Measurements from ENCODE around the gene HAAO.

HAAO gene

DNA sequence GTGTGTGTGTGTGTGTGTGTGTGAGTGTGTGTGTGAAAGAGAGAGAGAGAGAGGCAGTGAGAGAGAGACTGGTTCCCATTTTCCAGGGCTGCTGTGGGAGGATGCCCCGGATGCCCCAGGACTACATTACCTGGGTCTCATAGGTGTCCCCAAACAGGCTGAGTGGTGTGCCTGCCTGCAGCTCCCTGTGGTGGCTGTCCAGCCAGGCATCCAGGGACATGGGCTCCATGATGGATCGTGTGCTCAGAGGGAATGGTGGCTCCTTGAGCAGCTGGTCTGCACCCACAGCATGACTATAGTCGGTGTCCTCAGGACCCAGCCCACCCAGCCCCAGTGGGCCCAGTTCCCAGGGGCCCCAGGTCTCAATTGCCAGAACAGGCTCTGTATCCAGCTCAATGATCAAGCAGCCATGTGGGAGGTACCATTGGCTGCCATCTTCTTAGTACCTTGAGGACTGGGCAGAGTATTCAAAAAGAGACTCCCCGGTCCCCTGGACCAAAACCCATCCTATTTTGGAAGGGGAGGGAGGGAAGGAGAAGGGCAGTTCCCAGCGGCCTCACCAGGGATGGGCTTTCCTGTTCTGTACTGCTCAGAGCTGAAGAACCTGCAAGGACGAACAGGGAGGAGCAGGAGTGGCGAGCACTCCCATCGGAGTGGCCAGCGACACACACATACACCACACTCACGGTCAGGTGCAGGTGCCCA, 22.6 kb downstream of the HAAO start:
- no peak for DNase-seq (ENCODE audit: low read depth in 2 of 3, low spot score in 1 of 3)

- DNase-seq (ENCODE audit: low read depth in 2 of 3, low spot score in 1 of 3) = no peak
Measured at GRCh38 chr2:42768706-42769256, 23.6 kb downstream of the HAAO start.

DNA sequence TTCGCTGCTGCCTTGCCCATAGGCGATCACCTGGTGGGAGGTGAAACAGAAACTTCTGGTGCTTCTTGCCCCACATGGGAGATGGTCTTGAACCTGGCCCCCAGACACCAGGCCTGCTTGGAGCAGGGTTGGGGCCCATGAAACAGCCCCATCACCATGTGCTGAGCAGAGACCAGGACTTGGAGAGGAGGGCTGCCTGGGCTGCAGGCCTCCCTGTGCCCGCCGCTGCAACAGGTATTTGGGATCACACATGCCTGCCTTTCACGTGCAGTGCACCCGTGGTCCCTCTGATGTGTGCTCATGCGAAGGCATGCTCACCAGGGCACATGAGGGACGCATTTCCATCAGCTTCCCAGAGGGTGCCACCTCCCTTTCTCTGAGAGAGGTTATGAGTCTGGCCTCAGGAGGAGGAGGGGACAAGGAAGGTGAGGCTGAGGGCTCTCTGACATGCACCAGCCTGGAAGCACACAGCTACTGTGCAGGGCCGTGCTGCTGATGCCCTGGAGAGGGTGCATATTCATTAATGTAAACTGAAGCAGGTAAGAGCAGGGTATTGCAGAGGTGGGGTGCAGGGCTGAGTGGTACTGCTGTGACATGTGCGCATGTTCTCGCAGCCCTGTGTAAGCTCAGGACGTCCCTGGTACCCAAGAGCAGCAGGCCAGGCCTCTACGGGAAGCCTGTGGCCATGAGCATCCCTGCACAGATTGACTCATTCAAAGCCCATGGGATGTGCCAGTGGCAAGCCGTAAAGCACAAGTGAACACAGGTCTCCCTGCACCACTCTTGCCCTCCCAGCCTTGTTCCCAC, 24.3 kb downstream of the HAAO start:
- DNase-seq (ENCODE audit: low read depth in 2 of 3, low spot score in 1 of 3) = no peak

- no peak for DNase-seq (ENCODE audit: low read depth in 2 of 3, low spot score in 1 of 3)
Measured at GRCh38 chr2:42767080-42767898, 25.1 kb downstream of the HAAO start.

DNA sequence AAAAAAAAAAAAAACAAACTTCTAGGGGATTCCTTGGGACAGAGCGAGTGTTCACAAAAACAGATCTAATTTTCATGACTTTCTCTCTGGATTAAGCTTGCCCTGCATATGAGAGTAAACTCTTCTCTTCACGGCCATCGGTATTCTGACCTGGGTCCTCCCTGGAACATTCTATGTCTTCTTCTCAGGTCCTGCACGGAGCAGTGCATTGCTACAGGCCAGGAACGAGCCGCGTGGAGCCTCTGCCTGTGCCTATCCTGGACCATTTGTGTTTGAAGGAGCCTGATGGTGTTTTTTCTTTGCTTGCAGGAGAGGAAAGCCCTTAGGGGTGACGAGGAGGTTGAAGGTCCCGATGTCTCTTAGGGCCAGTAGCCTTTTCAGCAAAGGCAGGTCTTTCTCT, 26.7 kb downstream of the HAAO start:
- DNase-seq (ENCODE audit: low read depth in 2 of 3, low spot score in 1 of 3) = no peak

DNA sequence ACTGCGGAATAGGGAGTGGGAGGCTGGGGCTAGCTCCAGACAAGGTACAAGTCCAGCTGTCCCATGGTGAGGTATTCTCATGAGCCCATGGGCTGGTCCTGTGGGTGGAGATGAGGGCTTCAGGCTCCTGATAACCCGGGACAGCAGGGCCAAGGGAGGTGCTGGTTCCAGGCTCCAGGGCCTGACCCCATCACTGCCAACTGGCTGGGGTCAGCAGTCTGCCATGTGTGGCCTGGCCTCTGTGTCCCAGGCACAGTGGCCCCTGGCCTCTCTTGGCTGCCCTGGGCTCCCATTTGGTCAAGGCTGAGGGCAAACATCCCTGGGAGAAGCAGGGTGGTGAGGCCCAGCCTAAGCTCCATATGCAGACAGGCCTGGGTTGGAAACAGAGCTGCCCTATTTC, 27.5 kb downstream of the HAAO start:
- no peak for DNase-seq (ENCODE audit: low read depth in 2 of 3, low spot score in 1 of 3)

DNA sequence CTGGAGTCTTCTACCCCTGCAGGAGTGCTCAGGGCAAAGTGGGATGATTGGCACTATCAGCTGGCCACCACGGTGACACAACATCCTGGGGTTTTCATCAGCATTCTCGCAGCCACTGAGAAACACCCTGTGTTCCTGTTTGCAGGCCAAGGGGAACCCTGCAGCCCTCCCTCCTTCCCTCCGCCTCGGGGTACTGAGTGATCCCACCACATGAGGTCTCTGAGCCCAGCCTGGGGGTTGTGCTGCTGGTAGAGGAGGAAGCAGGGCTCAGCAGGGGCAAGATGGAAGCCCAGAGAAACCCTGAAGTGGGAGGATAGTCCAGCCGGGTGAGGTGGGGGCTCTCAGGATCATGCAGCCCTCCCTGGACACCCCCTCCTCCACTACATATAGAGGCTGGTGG, 28.3 kb downstream of the HAAO start, which contains the start of gene OXER1:
Gene OXER1, minus strand, starts transcription at position 40 of the 400 bp plus-strand sequence. CDS start 73 bp downstream, outside the sequence.
- DNase-seq (ENCODE audit: low read depth in 2 of 3, low spot score in 1 of 3) = no peak

DNA sequence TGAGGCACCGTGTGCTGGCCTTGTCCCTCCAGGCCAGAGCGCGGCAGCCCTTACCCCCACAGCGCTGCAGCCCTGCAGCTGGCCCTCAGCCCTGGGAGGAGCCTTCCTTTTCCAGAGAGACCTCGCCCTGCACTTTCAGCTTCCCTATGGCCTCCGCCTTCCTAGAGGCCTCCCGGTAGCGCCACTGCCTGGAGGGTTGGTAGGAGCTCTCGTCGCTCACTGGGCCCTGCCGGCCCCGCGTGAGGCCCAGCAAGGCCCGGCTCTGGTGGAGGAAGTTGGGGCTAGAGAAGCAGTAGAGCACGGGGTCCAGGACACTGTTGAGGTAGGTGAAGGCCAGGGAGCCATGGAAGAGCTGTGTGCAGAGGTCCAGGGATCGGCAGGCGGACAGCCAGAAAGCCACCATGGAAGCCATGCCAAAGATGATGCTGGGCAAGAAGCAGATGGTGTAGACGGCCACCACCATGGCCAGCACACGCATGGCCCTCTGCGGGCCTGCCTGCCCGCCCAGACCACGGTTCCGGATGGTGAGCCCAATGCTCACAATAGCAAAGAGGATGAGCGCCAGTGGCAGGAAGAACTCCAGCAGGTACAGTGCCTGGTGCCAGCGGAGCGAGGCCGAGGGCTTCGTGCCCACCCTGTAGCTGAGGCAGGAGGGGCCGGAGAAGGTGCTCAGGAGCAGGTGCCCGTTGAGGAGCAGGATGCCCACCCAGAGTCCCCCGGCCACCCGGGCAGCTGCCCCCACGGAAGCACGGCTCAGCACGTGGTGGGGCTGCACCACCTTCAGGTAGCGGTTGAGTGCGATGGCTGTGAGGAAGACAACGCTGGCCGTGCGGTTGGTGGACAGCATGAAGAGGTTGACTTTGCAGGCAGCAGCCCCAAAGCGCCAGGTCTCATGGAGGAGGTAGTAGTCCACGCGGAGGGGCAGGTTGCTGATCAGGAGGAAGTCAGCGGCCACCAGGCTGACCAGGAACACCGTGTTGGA, 29.3 kb downstream of the HAAO start:
- DNase-seq (ENCODE audit: low read depth in 2 of 3, low spot score in 1 of 3) = no peak

DNA sequence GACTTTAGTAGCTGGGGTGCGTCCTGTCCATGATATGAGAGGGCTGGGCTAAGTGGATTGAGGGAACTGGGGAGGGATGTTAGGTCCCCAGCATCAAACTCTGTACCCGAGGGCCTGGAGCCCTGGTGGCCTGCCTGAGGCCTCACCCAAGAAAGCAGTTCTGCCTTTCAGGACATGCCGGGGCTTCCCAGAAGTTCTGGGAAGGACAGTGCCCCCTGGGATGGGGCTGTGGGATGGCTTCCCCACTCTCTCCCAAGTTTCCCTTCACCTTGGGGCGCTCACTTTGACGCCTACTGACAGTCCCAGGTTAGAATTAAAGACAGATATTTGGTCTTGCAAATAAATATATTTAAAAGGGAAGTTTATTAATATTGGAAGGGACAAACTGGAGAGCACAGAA, 30.2 kb downstream of the HAAO start:
- DNase-seq (ENCODE audit: low read depth in 2 of 3, low spot score in 1 of 3) = no peak

- no peak for DNase-seq (ENCODE audit: low read depth in 2 of 3, low spot score in 1 of 3)
Measured at GRCh38 chr2:42761554-42761953, 30.8 kb downstream of the HAAO start.

DNA sequence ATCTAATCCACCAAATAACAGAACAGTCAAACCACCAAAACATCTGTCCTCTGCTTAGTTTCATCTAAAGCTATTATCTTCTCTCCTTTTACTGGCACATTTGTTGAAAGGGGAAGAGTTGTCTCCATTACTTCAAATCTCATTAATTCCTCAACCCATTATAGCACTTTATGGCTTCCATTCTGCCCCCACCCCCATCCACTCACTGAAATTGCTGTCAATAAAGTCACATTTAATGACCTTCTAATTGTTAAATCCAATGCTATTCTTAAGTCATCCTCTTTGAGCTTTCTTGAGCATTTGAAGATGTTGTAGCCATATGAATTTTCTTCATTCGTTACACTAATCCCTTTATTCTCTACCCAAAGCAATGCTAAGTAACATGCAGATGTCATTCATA, 33.6 kb downstream of the HAAO start:
- DNase-seq (ENCODE audit: low read depth in 2 of 3, low spot score in 1 of 3) = no peak

DNA sequence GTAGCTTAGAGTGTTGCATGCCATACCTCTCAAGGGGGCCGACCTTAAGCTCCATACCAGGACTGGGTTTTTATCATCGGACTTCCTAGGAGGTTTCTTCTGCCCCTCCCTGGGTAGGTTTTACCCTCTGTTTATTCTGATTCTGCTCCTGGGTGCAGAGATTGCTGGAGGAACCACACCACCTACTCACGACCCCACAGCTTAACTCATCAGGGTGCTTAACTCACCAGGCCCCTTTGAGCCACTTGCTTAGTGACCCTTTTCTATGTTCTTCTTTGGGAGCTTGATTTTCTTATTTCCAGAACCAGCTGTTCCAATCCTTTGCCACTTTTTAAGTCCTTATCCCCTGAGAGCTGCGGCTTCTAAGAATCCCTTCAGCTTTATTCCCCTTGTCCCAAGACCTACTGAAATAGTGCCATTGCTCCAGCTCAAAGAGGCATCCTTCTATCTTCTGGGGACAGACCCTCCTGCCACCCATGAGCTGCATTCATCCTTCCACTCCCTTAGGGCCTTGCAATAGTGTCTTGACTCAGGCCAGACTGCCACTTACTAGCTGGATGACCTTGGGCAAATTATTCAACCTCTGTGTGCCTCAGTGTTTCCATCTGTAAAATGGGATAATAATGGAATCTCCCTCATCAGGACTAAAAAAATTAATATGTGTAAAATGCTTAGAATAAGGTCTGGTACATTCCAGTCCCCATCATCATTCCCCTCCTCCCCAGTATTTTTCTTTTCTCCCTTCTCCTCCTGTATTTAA, 34.2 kb downstream of the HAAO start:
- no peak for DNase-seq (ENCODE audit: low read depth in 2 of 3, low spot score in 1 of 3)

DNA sequence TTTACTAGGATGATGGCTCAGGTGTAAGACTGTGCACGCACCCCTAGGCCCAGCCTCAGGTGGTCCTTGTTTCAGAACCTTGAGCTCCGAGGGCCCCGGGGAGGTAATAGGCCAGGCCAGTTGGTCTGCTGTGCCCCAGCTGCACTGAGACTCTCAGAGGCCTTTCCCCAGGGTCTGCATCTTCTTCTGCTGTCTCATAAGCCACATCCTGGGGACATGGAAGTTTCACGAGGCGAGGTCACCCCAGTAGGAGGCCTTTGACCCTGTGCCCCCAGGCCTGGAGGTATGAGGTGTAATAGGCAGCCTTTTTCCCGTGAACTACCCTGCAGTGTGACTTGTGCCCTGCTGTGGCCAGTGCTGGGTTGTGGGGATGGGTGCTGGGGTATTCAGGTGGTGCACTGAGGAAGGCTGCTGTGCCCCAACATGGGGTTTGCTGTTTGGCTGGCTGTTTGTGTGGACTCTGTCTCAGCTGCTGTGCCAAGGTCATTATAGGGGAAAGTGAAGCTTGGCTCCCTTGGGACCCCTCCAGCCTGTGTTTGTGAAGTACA, 35.3 kb downstream of the HAAO start:
- DNase-seq (ENCODE audit: low read depth in 2 of 3, low spot score in 1 of 3) = no peak

DNA sequence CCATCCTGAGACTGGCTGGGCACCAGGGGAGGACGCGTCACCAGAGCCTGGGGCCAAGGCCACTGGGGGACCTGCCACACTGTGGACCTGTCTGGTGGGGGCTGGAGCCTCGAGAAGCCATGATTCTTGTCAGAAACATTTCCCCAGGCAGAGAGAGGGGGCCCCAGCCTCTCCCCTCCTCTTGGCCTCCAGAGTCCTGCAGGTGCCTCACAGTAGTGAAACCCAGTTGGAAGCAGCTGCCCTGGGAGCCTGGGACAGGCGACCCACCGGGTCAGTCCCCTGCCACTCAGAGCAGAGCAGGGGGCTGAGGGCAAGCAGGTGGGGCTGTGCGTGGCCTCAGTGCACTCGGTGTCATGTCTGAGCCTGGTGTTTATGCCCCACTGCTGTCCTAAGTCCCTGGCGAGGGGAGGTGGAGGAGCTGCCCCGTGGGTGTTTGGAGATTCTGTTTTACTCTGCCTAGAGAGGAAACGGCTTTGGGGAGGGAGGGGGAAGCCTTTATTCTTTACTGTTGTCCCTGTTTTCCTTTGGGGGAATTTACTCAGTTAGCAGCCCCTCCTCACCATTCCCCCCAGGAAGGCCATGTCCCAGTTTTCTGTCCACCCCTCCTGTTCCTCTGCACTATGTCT, 36.1 kb downstream of the HAAO start:
- DNase-seq (ENCODE audit: low read depth in 2 of 3, low spot score in 1 of 3) = no peak

DNA sequence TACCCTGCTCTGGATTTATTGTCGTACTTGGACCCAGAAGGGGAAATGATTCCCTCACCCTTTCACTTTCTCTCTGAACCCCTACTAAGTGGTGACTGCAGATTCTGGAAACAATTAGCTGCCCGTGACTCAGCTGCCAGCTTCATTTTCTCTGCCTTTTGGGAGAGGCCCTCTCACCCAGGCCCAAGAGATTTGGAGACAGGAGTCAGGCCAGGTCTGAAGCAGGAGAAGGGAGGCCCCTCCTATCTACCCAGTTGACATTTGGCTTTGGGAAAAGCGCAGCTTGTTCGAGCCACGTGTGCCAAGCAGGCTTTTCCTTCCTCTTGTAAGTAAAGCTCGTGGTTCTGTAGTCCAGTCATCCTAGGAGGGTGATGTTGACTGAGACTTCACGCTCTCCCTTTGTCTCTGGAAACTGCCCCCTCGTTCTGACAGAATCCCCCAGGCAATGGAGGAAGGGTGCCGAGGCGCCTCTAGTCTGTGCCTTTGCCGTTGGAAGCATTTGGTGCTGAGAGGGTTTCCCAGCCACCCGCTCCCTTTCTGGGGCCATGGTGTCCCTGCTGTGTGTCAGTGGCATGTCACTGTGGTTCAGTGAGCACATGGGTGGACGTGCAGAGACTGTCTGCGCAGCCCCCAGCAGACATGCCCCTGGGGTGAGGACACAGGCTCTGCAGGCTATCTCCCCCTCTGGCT, 37.0 kb downstream of the HAAO start:
- DNase-seq (ENCODE audit: low read depth in 2 of 3, low spot score in 1 of 3) = no peak

- DNase-seq (ENCODE audit: low read depth in 2 of 3, low spot score in 1 of 3) = no peak
Measured at GRCh38 chr2:42754776-42755140, 37.6 kb downstream of the HAAO start.

DNA sequence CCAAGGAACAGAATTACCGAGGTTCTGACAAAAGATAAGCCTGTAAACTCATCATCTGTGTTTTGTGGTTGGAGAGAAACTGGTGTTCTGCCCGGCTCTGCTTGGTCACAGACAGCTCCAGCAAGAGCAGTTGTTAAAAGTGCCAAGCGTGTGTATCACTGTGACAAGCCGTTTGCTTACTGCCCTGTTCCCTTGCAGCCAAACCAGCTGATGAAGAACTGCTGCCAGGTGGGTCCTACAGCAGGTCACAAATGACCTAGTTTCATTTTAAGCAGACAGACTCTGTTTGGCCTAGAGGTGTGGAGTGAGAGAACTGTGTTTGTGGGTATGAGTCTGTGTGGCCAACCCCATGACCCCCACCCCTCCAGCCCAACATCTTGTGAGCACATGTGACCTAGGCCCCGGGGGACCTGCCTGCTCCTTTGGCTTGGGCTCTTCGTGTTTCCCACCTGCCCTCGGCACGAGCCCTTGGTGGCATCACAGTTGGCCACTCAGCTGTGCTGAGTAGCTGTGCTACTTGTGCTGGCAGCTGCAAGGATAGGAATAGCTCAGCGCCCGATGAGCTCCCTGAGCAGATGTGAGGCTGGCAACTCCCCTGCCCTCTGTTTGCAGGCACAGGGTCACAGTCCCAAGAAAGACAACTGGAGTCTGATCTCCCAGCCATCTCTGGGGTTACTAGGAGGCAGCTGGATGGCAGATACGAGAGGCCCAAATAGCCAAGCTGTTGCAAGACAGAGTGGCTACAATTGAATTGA, 38.2 kb downstream of the HAAO start:
- no peak for DNase-seq (ENCODE audit: low read depth in 2 of 3, low spot score in 1 of 3)
